ENCODE results near the gene KHK. TPM values are rescaled to one million over a fixed set of nuclear protein-coding genes. Genes with fewer than 3 reads are reported as not detected.

Gene KHK
- total RNA-seq, 4 donors from 2014 or later, result 1.2 to 6.1 (median 1.9) TPM

- ATAC-seq, result no peak
- H3K27me3 ChIP-seq, result no peaks in the 10 kb centered on the region
- H3K27ac ChIP-seq, result no peak overlapping the region
- 77 to 90% methylated on average over 2 to 3 of the region's 6 CpGs for WGBS, 2 donors (ENCODE audit: low coverage in 1 of 2)
- TF ChIP-seq POLR2A (IDR thresholded peaks at IDR 0.05) (no peak), POLR2AphosphoS5 (IDR thresholded peaks at IDR 0.05) (no peak), EP300 (IDR thresholded peaks at IDR 0.05) (no peak)
- TF ChIP-seq, protein P1, sequence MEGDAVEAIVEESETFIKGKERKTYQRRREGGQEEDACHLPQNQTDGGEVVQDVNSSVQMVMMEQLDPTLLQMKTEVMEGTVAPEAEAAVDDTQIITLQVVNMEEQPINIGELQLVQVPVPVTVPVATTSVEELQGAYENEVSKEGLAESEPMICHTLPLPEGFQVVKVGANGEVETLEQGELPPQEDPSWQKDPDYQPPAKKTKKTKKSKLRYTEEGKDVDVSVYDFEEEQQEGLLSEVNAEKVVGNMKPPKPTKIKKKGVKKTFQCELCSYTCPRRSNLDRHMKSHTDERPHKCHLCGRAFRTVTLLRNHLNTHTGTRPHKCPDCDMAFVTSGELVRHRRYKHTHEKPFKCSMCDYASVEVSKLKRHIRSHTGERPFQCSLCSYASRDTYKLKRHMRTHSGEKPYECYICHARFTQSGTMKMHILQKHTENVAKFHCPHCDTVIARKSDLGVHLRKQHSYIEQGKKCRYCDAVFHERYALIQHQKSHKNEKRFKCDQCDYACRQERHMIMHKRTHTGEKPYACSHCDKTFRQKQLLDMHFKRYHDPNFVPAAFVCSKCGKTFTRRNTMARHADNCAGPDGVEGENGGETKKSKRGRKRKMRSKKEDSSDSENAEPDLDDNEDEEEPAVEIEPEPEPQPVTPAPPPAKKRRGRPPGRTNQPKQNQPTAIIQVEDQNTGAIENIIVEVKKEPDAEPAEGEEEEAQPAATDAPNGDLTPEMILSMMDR (IDR thresholded peaks at IDR 0.05), result no peak
- H3K4me1 ChIP-seq, result peaks cover 0 to 14% (median 4%) of the 10 kb centered on the region in 3 donors
- H3K4me3 ChIP-seq, result no peak overlapping the region
- no peaks in the 10 kb centered on the region for H3K9me3 ChIP-seq
- H3K36me3 ChIP-seq, result peaks cover 0 to 20% of the 10 kb centered on the region in 2 donors
Measured at GRCh38 chr2:27093430-27094352, 7.1 kb downstream of the KHK start.

DNA sequence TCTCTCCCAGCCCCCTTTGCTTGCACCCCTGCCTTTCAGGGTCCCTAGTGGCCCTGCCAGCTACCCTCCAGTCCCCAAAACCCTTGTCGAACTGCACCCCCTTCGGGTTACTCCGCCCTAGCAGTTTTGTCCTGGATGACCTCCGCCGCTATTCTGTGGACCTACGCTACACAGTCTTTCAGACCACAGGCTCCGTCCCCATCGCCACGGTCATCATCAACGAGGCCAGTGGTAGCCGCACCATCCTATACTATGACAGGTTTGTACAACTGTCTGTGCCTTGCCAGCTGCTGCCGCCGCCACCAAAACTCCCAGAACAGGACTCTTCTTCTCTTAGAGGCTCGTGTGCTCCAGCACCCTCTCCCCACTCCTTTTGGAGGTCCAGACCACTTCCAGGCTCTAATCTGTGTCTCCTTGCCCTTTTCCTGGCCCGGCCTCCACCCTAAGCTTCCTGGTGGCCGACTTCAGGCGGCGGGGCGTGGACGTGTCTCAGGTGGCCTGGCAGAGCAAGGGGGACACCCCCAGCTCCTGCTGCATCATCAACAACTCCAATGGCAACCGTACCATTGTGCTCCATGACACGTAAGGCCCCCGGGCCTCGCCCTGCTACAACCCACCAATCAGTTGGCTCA, 7.9 kb downstream of the KHK start:
- Histone ChIP-seq H3K27me3 (no peaks in the 10 kb centered on the region), H3K4me3 (no peak overlapping the region), H3K27ac (no peak overlapping the region), H3K4me1 (peaks cover 0 to 13% (median 4%) of the 10 kb centered on the region in 3 donors), H3K36me3 (peaks cover 0 to 23% of the 10 kb centered on the region in 2 donors), H3K9me3 (no peaks in the 10 kb centered on the region)
- no peak for ATAC-seq
- WGBS, 2 donors (ENCODE audit: low coverage in 1 of 2), result 86 to 87% methylated on average over 7 to 23 of the region's 24 CpGs
- TF ChIP-seq POLR2AphosphoS5 (IDR thresholded peaks at IDR 0.05), result no peak
- no peak for TF ChIP-seq EP300 (IDR thresholded peaks at IDR 0.05)
- TF ChIP-seq, protein P1 (IDR thresholded peaks at IDR 0.05), result no peak
- no peak for TF ChIP-seq POLR2A (IDR thresholded peaks at IDR 0.05)

DNA sequence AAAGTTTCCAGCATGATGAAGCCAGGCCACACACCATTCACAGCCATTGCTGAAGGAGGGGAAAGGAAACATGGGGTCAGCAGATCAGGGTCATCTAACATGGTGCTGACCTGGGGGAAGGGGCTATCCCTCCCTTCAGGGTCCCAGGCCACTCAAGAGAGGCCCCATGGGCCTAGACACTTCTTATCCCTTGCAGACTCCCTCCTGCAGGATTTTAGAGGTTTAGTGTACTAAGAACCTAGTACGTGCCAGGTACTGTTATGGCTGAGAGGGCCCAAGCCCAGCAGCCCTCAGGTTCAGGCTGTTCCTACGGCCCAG, 8.8 kb downstream of the KHK start:
- Histone ChIP-seq H3K4me3 (no peak overlapping the region), H3K27ac (no peak overlapping the region), H3K9me3 (no peaks in the 10 kb centered on the region), H3K27me3 (no peaks in the 10 kb centered on the region), H3K4me1 (peaks cover 0 to 13% (median 4%) of the 10 kb centered on the region in 3 donors), H3K36me3 (peaks cover 0 to 32% of the 10 kb centered on the region in 2 donors)
- ATAC-seq, result no peak
- TF ChIP-seq EP300 (IDR thresholded peaks at IDR 0.05), result no peak
- TF ChIP-seq POLR2A (IDR thresholded peaks at IDR 0.05), result no peak
- TF ChIP-seq POLR2AphosphoS5 (IDR thresholded peaks at IDR 0.05), result no peak
- TF ChIP-seq, protein P1 (IDR thresholded peaks at IDR 0.05), result no peak
- WGBS, 2 donors (ENCODE audit: low coverage in 1 of 2), result 100% methylated on average over 1 of the region's 2 CpGs; no CpG with 5 or more reads in 1 of the 2 donors

GRCh38 chr2:27095745-27096651, 9.4 kb downstream of the KHK start:
- Histone ChIP-seq H3K4me3 (peak overlapping the region; percentile 25 to 39), H3K4me1 (peaks cover 0 to 13% (median 4%) of the 10 kb centered on the region in 3 donors), H3K27ac (peak overlapping the region in 1 of 4 donors; percentile 19), H3K9me3 (no peaks in the 10 kb centered on the region), H3K36me3 (peaks cover 0 to 33% of the 10 kb centered on the region in 2 donors), H3K27me3 (no peaks in the 10 kb centered on the region)
- ATAC-seq, result peak; percentile 78
- no CpG with 5 or more reads among the region's 18 CpGs for WGBS, 2 donors (ENCODE audit: low coverage in 1 of 2)
- TF ChIP-seq, protein P1 (IDR thresholded peaks at IDR 0.05), result no peak
- TF ChIP-seq EP300 (IDR thresholded peaks at IDR 0.05) (no peak), POLR2A (IDR thresholded peaks at IDR 0.05) (no peak)
